GM12874 (cell line): ENCODE data around the gene INPPL1.

Source experiments
- TF ChIP-seq, protein P1 (sequence below): IDR thresholded peaks from 2 replicates; pipeline ENCODE4 v1.5.1; 2011; ENCODE audit warnings: low read depth, mild to moderate bottlenecking, control low read depth, low read length, moderate library complexity; ENCODE audit not compliant: insufficient read depth

Gene INPPL1

DNA sequence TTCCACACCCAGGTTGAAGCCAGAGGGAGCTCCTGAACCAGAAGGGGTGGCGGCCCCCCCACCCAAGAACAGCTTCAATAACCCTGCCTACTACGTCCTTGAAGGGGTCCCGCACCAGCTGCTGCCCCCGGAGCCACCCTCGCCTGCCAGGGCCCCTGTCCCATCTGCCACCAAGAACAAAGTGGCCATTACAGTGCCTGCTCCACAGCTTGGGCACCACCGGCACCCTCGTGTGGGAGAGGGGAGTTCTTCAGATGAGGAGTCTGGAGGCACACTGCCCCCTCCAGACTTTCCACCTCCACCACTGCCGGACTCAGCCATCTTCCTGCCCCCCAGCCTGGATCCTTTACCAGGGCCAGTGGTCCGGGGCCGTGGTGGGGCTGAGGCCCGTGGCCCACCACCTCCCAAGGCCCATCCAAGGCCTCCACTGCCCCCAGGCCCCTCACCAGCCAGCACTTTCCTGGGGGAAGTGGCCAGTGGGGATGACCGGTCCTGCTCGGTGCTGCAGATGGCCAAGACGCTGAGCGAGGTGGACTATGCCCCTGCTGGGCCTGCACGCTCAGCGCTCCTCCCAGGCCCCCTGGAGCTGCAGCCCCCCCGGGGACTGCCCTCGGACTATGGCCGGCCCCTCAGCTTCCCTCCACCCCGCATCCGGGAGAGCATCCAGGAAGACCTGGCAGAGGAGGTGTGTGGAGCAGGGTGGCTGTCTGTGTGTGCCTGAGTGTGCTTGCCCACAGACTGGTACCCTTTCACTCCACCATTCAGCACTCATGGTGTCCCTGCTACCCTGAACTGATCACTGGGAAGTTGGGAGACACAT is 12.8 kb downstream of the INPPL1 start:
- TF ChIP-seq, protein P1, sequence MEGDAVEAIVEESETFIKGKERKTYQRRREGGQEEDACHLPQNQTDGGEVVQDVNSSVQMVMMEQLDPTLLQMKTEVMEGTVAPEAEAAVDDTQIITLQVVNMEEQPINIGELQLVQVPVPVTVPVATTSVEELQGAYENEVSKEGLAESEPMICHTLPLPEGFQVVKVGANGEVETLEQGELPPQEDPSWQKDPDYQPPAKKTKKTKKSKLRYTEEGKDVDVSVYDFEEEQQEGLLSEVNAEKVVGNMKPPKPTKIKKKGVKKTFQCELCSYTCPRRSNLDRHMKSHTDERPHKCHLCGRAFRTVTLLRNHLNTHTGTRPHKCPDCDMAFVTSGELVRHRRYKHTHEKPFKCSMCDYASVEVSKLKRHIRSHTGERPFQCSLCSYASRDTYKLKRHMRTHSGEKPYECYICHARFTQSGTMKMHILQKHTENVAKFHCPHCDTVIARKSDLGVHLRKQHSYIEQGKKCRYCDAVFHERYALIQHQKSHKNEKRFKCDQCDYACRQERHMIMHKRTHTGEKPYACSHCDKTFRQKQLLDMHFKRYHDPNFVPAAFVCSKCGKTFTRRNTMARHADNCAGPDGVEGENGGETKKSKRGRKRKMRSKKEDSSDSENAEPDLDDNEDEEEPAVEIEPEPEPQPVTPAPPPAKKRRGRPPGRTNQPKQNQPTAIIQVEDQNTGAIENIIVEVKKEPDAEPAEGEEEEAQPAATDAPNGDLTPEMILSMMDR = no peak

DNA sequence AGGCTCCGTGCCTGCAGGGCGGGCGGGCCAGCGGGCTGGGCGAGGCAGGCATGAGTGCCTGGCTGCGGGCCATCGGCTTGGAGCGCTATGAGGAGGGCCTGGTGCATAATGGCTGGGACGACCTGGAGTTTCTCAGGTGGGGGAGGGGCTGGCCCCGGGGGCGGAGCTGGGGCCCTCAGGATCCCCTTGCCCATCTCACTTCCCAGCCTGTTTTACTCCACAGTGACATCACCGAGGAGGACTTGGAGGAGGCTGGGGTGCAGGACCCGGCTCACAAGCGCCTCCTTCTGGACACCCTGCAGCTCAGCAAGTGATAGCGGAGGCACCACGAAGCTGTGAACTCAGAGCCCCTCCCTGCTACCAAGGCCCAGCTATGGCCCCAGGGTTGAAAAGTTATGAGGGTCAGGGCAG is 13.5 kb downstream of the INPPL1 start:
- TF ChIP-seq, protein P1 = peak; percentile 89

- TF ChIP-seq, protein P1 = no peak
Measured at GRCh38 chr11:72238492-72239312, 14.1 kb downstream of the INPPL1 start.

GRCh38 chr11:72239313-72239848 is 14.8 kb downstream of the INPPL1 start:
- TF ChIP-seq, protein P1 = no peak

DNA sequence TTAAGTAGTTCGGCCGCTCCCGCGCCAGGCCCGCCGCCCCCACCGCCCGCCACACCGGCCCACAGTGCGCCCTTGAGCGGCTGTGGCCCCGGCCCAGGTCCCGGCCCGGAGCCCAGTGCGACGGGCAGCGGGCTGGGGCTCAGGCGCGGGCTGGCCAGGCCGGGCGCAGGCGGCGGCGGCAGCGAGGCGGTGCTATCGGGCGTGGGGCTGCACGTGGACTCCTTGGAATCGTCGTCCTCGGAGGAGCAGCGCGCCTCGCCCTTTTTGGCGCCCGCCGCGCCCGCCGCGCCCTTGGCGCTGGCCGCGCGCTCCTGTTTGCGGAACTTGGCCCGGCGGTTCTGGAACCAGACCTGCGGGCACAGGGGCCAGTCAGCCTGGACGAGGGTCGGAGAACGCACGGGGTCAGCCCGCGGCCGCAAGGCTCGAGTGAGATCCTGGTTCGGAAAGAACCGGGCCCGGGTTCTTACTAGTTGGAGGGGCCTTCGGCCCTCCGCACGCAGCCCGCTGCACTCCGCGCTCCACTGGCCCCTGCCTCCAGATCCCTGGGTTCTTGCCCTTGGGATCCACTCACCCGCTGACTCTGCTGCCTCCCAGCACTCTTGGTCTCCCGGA is 15.4 kb downstream of the INPPL1 start:
- TF ChIP-seq, protein P1 = no peak

- TF ChIP-seq, protein P1 = no peak
Measured at GRCh38 chr11:72240461-72241290, 16.1 kb downstream of the INPPL1 start.
